IMR-90 (cell line): ENCODE data around the gene TPM4. TPM values are rescaled to one million over a fixed set of nuclear protein-coding genes. Genes with fewer than 3 reads are reported as not detected.
A peak's percentile ranks its signal among the peaks of the same experiment; 100 is the strongest.

Experiments used
- ATAC-seq: fragments of 200-7000 bp; cut with Tn5 transposase; 2 replicates; pipeline ENCODE4 v1.9.1; 2020; ENCODE audit warnings: low read depth, mild to moderate bottlenecking, moderate library complexity
- BruUV-seq: library from RNA; stranded (reverse); fragments of 400-500 nt; replicated peaks from 2 replicates; lab custom pipeline; 2021; lab: Mats Ljungman, UMichigan
- CTCF ChIA-PET: fragments of 300-600 bp; formaldehyde crosslinking; extraction: SDS; loops from one replicate; lab custom pipeline; 2021; ENCODE audit warnings: antibody characterized with exemption; lab: Yijun Ruan, JAX
- POLR2A ChIA-PET: fragments of 300-600 bp; sonication (Branson Sonifier 250); formaldehyde crosslinking; loops from one replicate; lab custom pipeline; 2022; ENCODE audit warnings: antibody characterized with exemption; ENCODE audit not compliant: unreplicated experiment; lab: Charles Lee
- DNase-seq: peaks from one replicate; pipeline ENCODE4 v3.0.0; 2013
- H2AFZ ChIP-seq: replicated peaks from 2 replicates; pipeline ENCODE3; 2013; ENCODE audit warnings: low read length, mild to moderate bottlenecking; ENCODE audit not compliant: poor library complexity
- H2AK5ac ChIP-seq: 2 replicates; pipeline ENCODE4 v1.6.1; 2013; ENCODE audit warnings: low read depth, low read length, inconsistent platforms
- H2AK9ac ChIP-seq: replicated peaks from 2 replicates; pipeline ENCODE3; 2013; ENCODE audit warnings: mild to moderate bottlenecking, low read depth, low read length, moderate library complexity; ENCODE audit not compliant: poor library complexity
- H2BK120ac ChIP-seq: 2 replicates; pipeline ENCODE4 v1.6.1; 2013; ENCODE audit warnings: low read depth, low read length, inconsistent platforms
- H2BK15ac ChIP-seq: 3 replicates; pipeline ENCODE4 v1.6.1; 2013; ENCODE audit warnings: low read depth, low read length, inconsistent platforms
- H2BK20ac ChIP-seq: 2 replicates; pipeline ENCODE4 v1.6.1; 2013; ENCODE audit warnings: low read depth, mild to moderate bottlenecking, inconsistent platforms, low read length, moderate library complexity
- H2BK5ac ChIP-seq: 2 replicates; pipeline ENCODE4 v1.6.1; 2013; ENCODE audit warnings: mild to moderate bottlenecking, low read depth, low read length, inconsistent platforms; ENCODE audit not compliant: poor library complexity, severe bottlenecking
- H3K14ac ChIP-seq: replicated peaks from 2 replicates; pipeline ENCODE4 v1.6.1; 2013; ENCODE audit warnings: low read depth, low read length, inconsistent platforms
- H3K18ac ChIP-seq: 2 replicates; pipeline ENCODE4 v1.6.1; 2013; ENCODE audit warnings: low read depth, low read length, control low read depth
- H3K23ac ChIP-seq: 2 replicates; pipeline ENCODE4 v1.6.1; 2013; ENCODE audit warnings: low read depth, low read length, inconsistent platforms
- H3K27ac ChIP-seq: 2 replicates; pipeline ENCODE4 v1.5.1; 2013; ENCODE audit warnings: mild to moderate bottlenecking, control low read depth, low read length; ENCODE audit not compliant: insufficient read depth
- H3K27me3 ChIP-seq: 2 replicates; pipeline ENCODE4 v1.6.1; 2013; ENCODE audit warnings: low read length; ENCODE audit not compliant: control insufficient read depth, insufficient read depth
- H3K36me3 ChIP-seq: 2 replicates; pipeline ENCODE4 v1.6.1; 2013; ENCODE audit warnings: low read length, mixed read lengths; ENCODE audit not compliant: control insufficient read depth, insufficient read depth
- H3K4ac ChIP-seq: 2 replicates; pipeline ENCODE4 v1.6.1; 2013; ENCODE audit warnings: low read depth, low read length, inconsistent platforms
- H3K4me1 ChIP-seq: 2 replicates; pipeline ENCODE4 v1.6.1; 2013; ENCODE audit warnings: low read length, mixed read lengths; ENCODE audit not compliant: control insufficient read depth, insufficient read depth
- H3K4me2 ChIP-seq: 2 replicates; pipeline ENCODE4 v1.6.1; 2013; ENCODE audit warnings: low read depth, mild to moderate bottlenecking, control low read depth, low read length, moderate library complexity
- H3K4me3 ChIP-seq: 2 replicates; pipeline ENCODE4 v1.5.1; 2013; ENCODE audit warnings: low read depth, mild to moderate bottlenecking, control low read depth, low read length, moderate library complexity; ENCODE audit not compliant: insufficient read depth
- H3K56ac ChIP-seq: 2 replicates; pipeline ENCODE4 v1.6.1; 2013; ENCODE audit warnings: low read length, inconsistent platforms; ENCODE audit not compliant: insufficient read depth; ENCODE audit errors: extremely low read depth
- H3K79me1 ChIP-seq, 2 experiments: 2 replicates each; pipeline ENCODE4 v1.6.1; 2013; ENCODE audit warnings: low read length in 2 of 2, inconsistent platforms in 1 of 2, low read depth in 1 of 2
- H3K9ac ChIP-seq: 2 replicates; pipeline ENCODE4 v1.6.1; 2013; ENCODE audit warnings: low read depth, low read length, control low read depth
- H3K9me1 ChIP-seq: 2 replicates; pipeline ENCODE4 v1.6.1; 2013; ENCODE audit warnings: low read length, inconsistent platforms; ENCODE audit not compliant: insufficient read depth
- H3K9me3 ChIP-seq: 2 replicates; pipeline ENCODE4 v1.6.1; 2013; ENCODE audit warnings: low read length; ENCODE audit not compliant: control insufficient read depth, insufficient read depth
- H4K20me1 ChIP-seq: 2 replicates; pipeline ENCODE4 v1.6.1; 2013; ENCODE audit warnings: low read length, inconsistent platforms; ENCODE audit not compliant: insufficient read depth
- H4K5ac ChIP-seq: 2 replicates; pipeline ENCODE4 v1.6.1; 2013; ENCODE audit warnings: mild to moderate bottlenecking, low read depth, low read length, control low read depth
- H4K8ac ChIP-seq, 2 experiments: 2 replicates each; pipeline ENCODE4 v1.6.1; 2013; ENCODE audit warnings: low read depth in 2 of 2, low read length in 2 of 2, control low read depth in 1 of 2, inconsistent platforms in 1 of 2
- H4K91ac ChIP-seq: 2 replicates; pipeline ENCODE4 v1.6.1; 2013; ENCODE audit warnings: low read depth, low read length, inconsistent platforms; ENCODE audit not compliant: insufficient read depth
- BHLHE40 ChIP-seq: fragments of 150-350 bp; IDR thresholded peaks from 2 replicates; pipeline ENCODE4 v1.6.1; 2016; ENCODE audit warnings: mild to moderate bottlenecking, low read depth, low read length
- CEBPB ChIP-seq: IDR thresholded peaks from 2 replicates; pipeline ENCODE4 v1.6.1; 2012; ENCODE audit warnings: low read depth, low read length, improper control_type of control experiment
- CHD1 ChIP-seq: IDR thresholded peaks from 2 replicates; pipeline ENCODE4 v1.6.1; 2012; ENCODE audit warnings: low read depth, low read length, improper control_type of control experiment
- FOS ChIP-seq: fragments of 150-350 bp; IDR thresholded peaks from 2 replicates; pipeline ENCODE4 v1.6.1; 2016; ENCODE audit warnings: low read depth, low read length
- MAFK ChIP-seq: IDR thresholded peaks from 2 replicates; pipeline ENCODE4 v1.6.1; 2012; ENCODE audit warnings: low read depth, low read length, improper control_type of control experiment
- NFE2L2 ChIP-seq: fragments of 150-350 bp; IDR thresholded peaks from 2 replicates; pipeline ENCODE4 v1.6.1; 2016; ENCODE audit warnings: low read depth, mild to moderate bottlenecking, low read length
- POLR2A ChIP-seq: IDR thresholded peaks from 2 replicates; pipeline ENCODE4 v1.6.1; 2012; ENCODE audit warnings: mild to moderate bottlenecking, low read depth, low read length
- RAD21 ChIP-seq: IDR thresholded peaks from 2 replicates; pipeline ENCODE4 v1.6.1; 2012; ENCODE audit warnings: low read length, improper control_type of control experiment
- RCOR1 ChIP-seq: IDR thresholded peaks from 2 replicates; pipeline ENCODE4 v1.6.1; 2012; ENCODE audit warnings: mild to moderate bottlenecking, low read length, improper control_type of control experiment; ENCODE audit not compliant: insufficient replicate concordance
- RFX5 ChIP-seq: IDR thresholded peaks from 2 replicates; pipeline ENCODE4 v1.8.0; 2012; ENCODE audit warnings: low read depth, mild to moderate bottlenecking, low read length, moderate library complexity
- SMC3 ChIP-seq: fragments of 150-350 bp; IDR thresholded peaks from 2 replicates; pipeline ENCODE4 v1.6.1; 2016; ENCODE audit warnings: low read depth, mild to moderate bottlenecking, antibody characterized with exemption, low read length, moderate library complexity
- WGBS, 2 experiments: methylation state at CpG; one replicate each; pipeline versions ENCODE4 v1.1.5 to v1.1.7; 2013; ENCODE audit warnings: missing lambda C conversion rate in 2 of 2; ENCODE audit not compliant: insufficient read length in 1 of 2; ENCODE audit errors: extremely low coverage in 2 of 2; 5-methylcytosine and 5-hydroxymethylcytosine counted together
- dilution Hi-C: fragments of 300-500 bp; cut with HindIII; formaldehyde crosslinking; loops from one replicate; pipeline ENCODE4 v1.14.3; 2018; ENCODE audit warnings: low sequenced_read_pairs; ENCODE audit not compliant: unreplicated experiment
- in situ Hi-C: fragments of 300-500 bp; cut with MboI; formaldehyde crosslinking; loops from 3 replicates; pipeline ENCODE4 v1.14.3; 2019; ENCODE audit warnings: low sequenced_read_pairs, inconsistent platforms, mixed read lengths
- intact Hi-C: fragments of 100-400 bp; cut with micrococcal nuclease; formaldehyde crosslinking; loops from 2 replicates; pipeline ENCODE4 v1.10.0; 2022
- polyA plus RNA-seq, 3 experiments: library from polyadenylated mRNA; depleted of rRNA; stranded (reverse); fragments of >200 nt; gene quantifications; 2 replicates each; pipeline ENCODE4 v1.2.3, GENCODE V29; 2012; ENCODE audit warnings: low replicate concordance in 1 of 3
- total RNA-seq: library from RNA; depleted of rRNA; stranded (reverse); fragments of >200 nt; gene quantifications from 2 replicates; pipeline ENCODE4 v1.2.3, GENCODE V29; 2012
- TF ChIP-seq, protein P1 (sequence below): conservative IDR thresholded peaks from 2 replicates; pipeline ENCODE4 v1.5.1; 2012; ENCODE audit warnings: mild to moderate bottlenecking, low read depth, low read length, improper control_type of control experiment
- TF ChIP-seq, protein P2 (sequence below): fragments of 150-350 bp; IDR thresholded peaks from 2 replicates; pipeline ENCODE4 v1.6.1; 2017; ENCODE audit warnings: mild to moderate bottlenecking, antibody characterized with exemption, low read length, low read depth

Gene TPM4
- total and polyA plus RNA-seq, 2 of the 4 experiments (the other 2 are of a cell fraction): 1,075 to 1,160 TPM

DNA sequence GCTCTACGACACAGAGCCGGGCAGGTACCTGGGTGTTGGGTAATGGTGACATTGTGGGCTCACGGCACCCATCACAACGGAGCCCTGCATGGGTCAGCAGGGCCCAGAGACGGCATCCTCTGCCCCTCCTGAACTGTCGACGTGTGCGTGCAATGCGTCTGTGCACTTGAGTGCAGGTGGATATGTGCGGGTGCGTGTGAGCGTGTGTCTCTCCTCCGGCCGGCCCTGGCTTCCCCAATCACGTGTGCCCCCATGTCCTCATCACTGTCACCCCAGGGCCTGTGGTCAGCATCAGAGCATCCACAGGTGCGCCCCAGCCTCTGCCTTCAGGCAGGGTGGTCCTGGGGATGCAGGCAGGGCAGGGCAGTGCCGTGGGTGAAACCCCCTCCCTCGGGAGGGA is 37.2 kb upstream of the TPM4 start:
- Histone ChIP-seq H3K4ac (no peak overlapping the region), H4K20me1 (no peaks in the 10 kb centered on the region), H3K56ac (no peak overlapping the region), H3K4me1 (peaks cover 2% of the 10 kb centered on the region), H4K91ac (no peak overlapping the region), H4K5ac (no peak overlapping the region), H2BK120ac (no peak overlapping the region), H2AK9ac (no peak overlapping the region), H2BK20ac (no peak overlapping the region), H3K27ac (no peak overlapping the region), H3K27me3 (no peaks in the 10 kb centered on the region), H2BK15ac (no peak overlapping the region), H3K4me3 (no peak overlapping the region), H3K36me3 (no peaks in the 10 kb centered on the region), H4K8ac (no peak overlapping the region), H3K9me1 (no peaks in the 10 kb centered on the region), H3K18ac (no peak overlapping the region), H2AFZ (peak overlapping the region; percentile 1), H2BK5ac (no peak overlapping the region), H3K4me2 (no peak overlapping the region), H3K23ac (no peak overlapping the region), H2AK5ac (no peak overlapping the region), H3K9ac (no peak overlapping the region), H3K14ac (no peak overlapping the region), H3K79me1 (no peaks in the 10 kb centered on the region), H3K9me3 (no peaks in the 10 kb centered on the region)
- dilution Hi-C loops: no loop called here
- in situ Hi-C loops: no loop called here
- BruUV-seq: no TSS peak
- ATAC-seq: no peak
- ChIA-PET CTCF (interaction anchor here (1.4 kb wide), 1 partner anchor 146 kb away, joined by 3 read pairs; the partner anchor contains the start of gene FAM32A), POLR2A (interaction anchor here (0.5 kb wide), 1 partner anchor 38 kb away, joined by 3 read pairs; no protein-coding TSS in a partner anchor)
- TF ChIP-seq CEBPB: no peak
- TF ChIP-seq SMC3: no peak
- TF ChIP-seq RAD21: no peak
- TF ChIP-seq RFX5: no peak
- TF ChIP-seq FOS: no peak
- TF ChIP-seq MAFK: no peak
- TF ChIP-seq, protein P1, sequence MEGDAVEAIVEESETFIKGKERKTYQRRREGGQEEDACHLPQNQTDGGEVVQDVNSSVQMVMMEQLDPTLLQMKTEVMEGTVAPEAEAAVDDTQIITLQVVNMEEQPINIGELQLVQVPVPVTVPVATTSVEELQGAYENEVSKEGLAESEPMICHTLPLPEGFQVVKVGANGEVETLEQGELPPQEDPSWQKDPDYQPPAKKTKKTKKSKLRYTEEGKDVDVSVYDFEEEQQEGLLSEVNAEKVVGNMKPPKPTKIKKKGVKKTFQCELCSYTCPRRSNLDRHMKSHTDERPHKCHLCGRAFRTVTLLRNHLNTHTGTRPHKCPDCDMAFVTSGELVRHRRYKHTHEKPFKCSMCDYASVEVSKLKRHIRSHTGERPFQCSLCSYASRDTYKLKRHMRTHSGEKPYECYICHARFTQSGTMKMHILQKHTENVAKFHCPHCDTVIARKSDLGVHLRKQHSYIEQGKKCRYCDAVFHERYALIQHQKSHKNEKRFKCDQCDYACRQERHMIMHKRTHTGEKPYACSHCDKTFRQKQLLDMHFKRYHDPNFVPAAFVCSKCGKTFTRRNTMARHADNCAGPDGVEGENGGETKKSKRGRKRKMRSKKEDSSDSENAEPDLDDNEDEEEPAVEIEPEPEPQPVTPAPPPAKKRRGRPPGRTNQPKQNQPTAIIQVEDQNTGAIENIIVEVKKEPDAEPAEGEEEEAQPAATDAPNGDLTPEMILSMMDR: no peak
- TF ChIP-seq POLR2A: no peak
- TF ChIP-seq NFE2L2: no peak
- TF ChIP-seq RCOR1: no peak
- no peak for TF ChIP-seq CHD1
- no peak for TF ChIP-seq BHLHE40
- TF ChIP-seq, protein P2, sequence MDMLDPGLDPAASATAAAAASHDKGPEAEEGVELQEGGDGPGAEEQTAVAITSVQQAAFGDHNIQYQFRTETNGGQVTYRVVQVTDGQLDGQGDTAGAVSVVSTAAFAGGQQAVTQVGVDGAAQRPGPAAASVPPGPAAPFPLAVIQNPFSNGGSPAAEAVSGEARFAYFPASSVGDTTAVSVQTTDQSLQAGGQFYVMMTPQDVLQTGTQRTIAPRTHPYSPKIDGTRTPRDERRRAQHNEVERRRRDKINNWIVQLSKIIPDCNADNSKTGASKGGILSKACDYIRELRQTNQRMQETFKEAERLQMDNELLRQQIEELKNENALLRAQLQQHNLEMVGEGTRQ: no peak
- 85% methylated on average over 12 of the region's 18 CpGs; no CpG with 5 or more reads in 1 of the 2 experiments for WGBS, 2 experiments
- intact Hi-C loops: no loop called here
- no peak for DNase-seq
